ENCODE results near the gene PKD1L1. TPM values are rescaled to one million over a fixed set of nuclear protein-coding genes. Genes with fewer than 3 reads are reported as not detected.
A peak's percentile ranks its signal among the peaks of the same experiment; 100 is the strongest.

PKD1L1 gene
- polyA plus RNA-seq, 1 donor (not counting 4 experiments of a cell fraction or from before 2014, with no cell fraction given) = 0.04 TPM

DNA sequence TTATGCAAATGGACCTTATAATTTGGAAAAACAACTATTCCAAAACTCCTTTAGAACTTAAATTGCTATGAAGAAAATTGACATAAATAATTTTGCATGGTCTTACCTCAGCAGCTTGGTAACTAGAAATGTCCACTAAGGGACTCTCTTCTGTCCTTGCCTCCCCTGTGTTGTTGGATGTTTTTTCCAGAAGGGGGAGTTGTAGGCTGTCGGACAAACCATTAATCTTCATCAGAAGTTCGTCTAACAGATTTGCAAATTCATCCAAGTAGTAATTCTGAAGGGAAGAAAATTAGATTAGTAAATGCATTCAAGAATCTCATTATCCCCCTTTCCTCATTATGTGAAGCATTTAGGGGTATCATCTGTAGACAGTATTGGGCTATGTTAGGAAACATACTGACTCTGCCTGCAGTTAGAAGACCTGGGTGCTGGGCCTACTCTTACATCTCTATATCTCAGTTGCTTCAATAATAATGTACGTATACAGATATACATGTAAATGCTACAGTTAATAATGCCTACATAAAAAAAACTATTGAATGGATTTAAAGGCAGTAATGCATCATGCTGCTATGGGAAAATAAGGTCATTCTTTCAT is 155.6 kb downstream of the PKD1L1 start:
- no peaks in the 10 kb centered on the region for H3K36me3 ChIP-seq (ENCODE audit: control insufficient read depth in 2 of 2, extremely low read depth in 1 of 2, insufficient read depth in 2 of 2, low read length in 2 of 2)
- no peak overlapping the region for H2AFZ ChIP-seq (ENCODE audit: control insufficient read depth, low read length)
- TF ChIP-seq, protein P1, sequence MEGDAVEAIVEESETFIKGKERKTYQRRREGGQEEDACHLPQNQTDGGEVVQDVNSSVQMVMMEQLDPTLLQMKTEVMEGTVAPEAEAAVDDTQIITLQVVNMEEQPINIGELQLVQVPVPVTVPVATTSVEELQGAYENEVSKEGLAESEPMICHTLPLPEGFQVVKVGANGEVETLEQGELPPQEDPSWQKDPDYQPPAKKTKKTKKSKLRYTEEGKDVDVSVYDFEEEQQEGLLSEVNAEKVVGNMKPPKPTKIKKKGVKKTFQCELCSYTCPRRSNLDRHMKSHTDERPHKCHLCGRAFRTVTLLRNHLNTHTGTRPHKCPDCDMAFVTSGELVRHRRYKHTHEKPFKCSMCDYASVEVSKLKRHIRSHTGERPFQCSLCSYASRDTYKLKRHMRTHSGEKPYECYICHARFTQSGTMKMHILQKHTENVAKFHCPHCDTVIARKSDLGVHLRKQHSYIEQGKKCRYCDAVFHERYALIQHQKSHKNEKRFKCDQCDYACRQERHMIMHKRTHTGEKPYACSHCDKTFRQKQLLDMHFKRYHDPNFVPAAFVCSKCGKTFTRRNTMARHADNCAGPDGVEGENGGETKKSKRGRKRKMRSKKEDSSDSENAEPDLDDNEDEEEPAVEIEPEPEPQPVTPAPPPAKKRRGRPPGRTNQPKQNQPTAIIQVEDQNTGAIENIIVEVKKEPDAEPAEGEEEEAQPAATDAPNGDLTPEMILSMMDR (optimal IDR thresholded peaks at IDR 0.05 in 1 of 3, IDR thresholded peaks at IDR 0.05 in 1 of 3, conservative IDR thresholded peaks at IDR 0.05 in 1 of 3; ENCODE audit: extremely low read depth in 1 of 3, insufficient read depth in 2 of 3, low read length in 3 of 3) = peak; percentile 30 to 58 (median 32)
- no peak for TF ChIP-seq EZH2 (IDR thresholded peaks at IDR 0.05; ENCODE audit: low read length)
- H3K27me3 ChIP-seq (ENCODE audit: control insufficient read depth, extremely low read depth, insufficient read depth, low read length) = no peaks in the 10 kb centered on the region
- H3K4me1 ChIP-seq (ENCODE audit: control insufficient read depth, extremely low read depth, insufficient read depth, low read length) = peaks cover 3% of the 10 kb centered on the region
- H3K27ac ChIP-seq (ENCODE audit: control insufficient read depth, insufficient read depth, low read length) = no peak overlapping the region
- no peak for DNase-seq (ENCODE audit: low read depth, low spot score)
- H3K4me3 ChIP-seq (ENCODE audit: control insufficient read depth in 2 of 3, extremely low read depth in 1 of 3, insufficient read depth in 2 of 3, low read depth in 1 of 3, low read length in 3 of 3) = no peak overlapping the region
- H3K79me2 ChIP-seq (ENCODE audit: control insufficient read depth, insufficient read depth, low read length) = no peaks in the 10 kb centered on the region
- H3K4me2 ChIP-seq (ENCODE audit: control insufficient read depth, extremely low read depth, insufficient read depth, low read depth, low read length) = no peak overlapping the region
- FAIRE-seq = peak; percentile 55
- no peak overlapping the region for H3K9ac ChIP-seq (ENCODE audit: control insufficient read depth, extremely low read depth, insufficient read depth, low read length)
- no peaks in the 10 kb centered on the region for H3K9me3 ChIP-seq (ENCODE audit: control insufficient read depth, low read depth, low read length)
- no peaks in the 10 kb centered on the region for H3K9me1 ChIP-seq (ENCODE audit: control insufficient read depth, extremely low read depth, insufficient read depth, low read length)
- dilution Hi-C loops (cut with MboI; ENCODE audit: extremely low pct_ligation_motif_present, low sequenced_read_pairs) = no loop called here
- H4K20me1 ChIP-seq (ENCODE audit: control insufficient read depth, extremely low read depth, insufficient read depth, low read length) = no peaks in the 10 kb centered on the region

DNA sequence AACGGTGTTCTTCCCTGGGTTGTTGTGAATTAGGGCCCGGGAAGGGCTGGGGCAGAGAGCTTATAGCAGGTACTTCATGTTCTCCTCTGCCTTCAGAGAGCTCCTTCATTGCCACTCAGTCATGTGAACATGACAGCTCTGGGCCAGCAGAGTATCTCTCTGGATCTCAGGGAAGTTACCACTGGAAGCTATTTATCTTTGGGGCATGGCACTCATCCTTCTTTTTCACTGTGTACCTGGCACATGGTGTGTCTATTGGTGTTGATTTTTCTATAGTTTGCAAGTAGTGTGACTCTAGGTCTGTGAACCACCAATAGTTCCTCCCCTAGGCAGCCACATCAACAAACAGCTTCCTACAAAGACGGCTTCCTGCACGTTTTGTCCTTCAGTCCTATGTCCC is 156.6 kb downstream of the PKD1L1 start:
- Histone ChIP-seq H4K20me1 (ENCODE audit: control insufficient read depth, extremely low read depth, insufficient read depth, low read length) (no peaks in the 10 kb centered on the region), H3K79me2 (ENCODE audit: control insufficient read depth, insufficient read depth, low read length) (no peaks in the 10 kb centered on the region), H3K9ac (ENCODE audit: control insufficient read depth, extremely low read depth, insufficient read depth, low read length) (no peak overlapping the region), H3K27ac (ENCODE audit: control insufficient read depth, insufficient read depth, low read length) (no peak overlapping the region), H3K4me1 (ENCODE audit: control insufficient read depth, extremely low read depth, insufficient read depth, low read length) (peaks cover 12% of the 10 kb centered on the region), H3K9me3 (ENCODE audit: control insufficient read depth, low read depth, low read length) (no peaks in the 10 kb centered on the region), H3K27me3 (ENCODE audit: control insufficient read depth, extremely low read depth, insufficient read depth, low read length) (no peaks in the 10 kb centered on the region), H3K4me3 (ENCODE audit: control insufficient read depth in 2 of 3, extremely low read depth in 1 of 3, insufficient read depth in 2 of 3, low read depth in 1 of 3, low read length in 3 of 3) (no peak overlapping the region), H3K9me1 (ENCODE audit: control insufficient read depth, extremely low read depth, insufficient read depth, low read length) (no peaks in the 10 kb centered on the region), H3K4me2 (ENCODE audit: control insufficient read depth, extremely low read depth, insufficient read depth, low read depth, low read length) (no peak overlapping the region), H3K36me3 (ENCODE audit: control insufficient read depth in 2 of 2, extremely low read depth in 1 of 2, insufficient read depth in 2 of 2, low read length in 2 of 2) (no peaks in the 10 kb centered on the region), H2AFZ (ENCODE audit: control insufficient read depth, low read length) (peak overlapping the region; percentile 10)
- DNase-seq (ENCODE audit: low read depth, low spot score) = no peak
- no peak for FAIRE-seq
- dilution Hi-C loops (cut with MboI; ENCODE audit: extremely low pct_ligation_motif_present, low sequenced_read_pairs) = no loop called here
- TF ChIP-seq, protein P1 (optimal IDR thresholded peaks at IDR 0.05 in 1 of 3, IDR thresholded peaks at IDR 0.05 in 1 of 3, conservative IDR thresholded peaks at IDR 0.05 in 1 of 3; ENCODE audit: extremely low read depth in 1 of 3, insufficient read depth in 2 of 3, low read length in 3 of 3) = no peak
- TF ChIP-seq EZH2 (IDR thresholded peaks at IDR 0.05; ENCODE audit: low read length) = no peak
